ENCODE measurements around the gene KLHL28. TPM values are rescaled to one million over a fixed set of nuclear protein-coding genes. Genes with fewer than 3 reads are reported as not detected.

Gene KLHL28
- total and polyA plus RNA-seq, 12 donors: 1.7 to 15.4 (median 12.8) TPM

DNA sequence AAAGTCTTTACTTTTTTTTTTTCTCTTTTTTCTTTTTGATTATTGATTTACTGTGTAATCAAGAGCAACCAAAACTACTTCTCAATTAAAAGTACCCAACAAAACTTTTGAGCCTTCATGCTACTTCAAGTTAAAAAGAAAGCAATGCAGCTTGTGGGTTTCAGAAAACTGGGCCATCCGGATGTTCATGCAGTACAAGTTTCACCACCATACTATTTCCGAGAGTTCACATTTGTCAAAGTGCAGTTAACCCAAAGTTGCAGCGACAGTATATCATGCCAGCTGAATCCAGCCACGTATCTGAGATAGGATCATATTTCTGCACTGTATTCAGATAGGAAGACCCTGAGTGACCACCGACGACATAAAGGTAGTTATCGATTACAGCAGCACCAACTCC, 33.0 kb downstream of the KLHL28 start:
- ATAC-seq: no peak
- TF ChIP-seq, protein P1, sequence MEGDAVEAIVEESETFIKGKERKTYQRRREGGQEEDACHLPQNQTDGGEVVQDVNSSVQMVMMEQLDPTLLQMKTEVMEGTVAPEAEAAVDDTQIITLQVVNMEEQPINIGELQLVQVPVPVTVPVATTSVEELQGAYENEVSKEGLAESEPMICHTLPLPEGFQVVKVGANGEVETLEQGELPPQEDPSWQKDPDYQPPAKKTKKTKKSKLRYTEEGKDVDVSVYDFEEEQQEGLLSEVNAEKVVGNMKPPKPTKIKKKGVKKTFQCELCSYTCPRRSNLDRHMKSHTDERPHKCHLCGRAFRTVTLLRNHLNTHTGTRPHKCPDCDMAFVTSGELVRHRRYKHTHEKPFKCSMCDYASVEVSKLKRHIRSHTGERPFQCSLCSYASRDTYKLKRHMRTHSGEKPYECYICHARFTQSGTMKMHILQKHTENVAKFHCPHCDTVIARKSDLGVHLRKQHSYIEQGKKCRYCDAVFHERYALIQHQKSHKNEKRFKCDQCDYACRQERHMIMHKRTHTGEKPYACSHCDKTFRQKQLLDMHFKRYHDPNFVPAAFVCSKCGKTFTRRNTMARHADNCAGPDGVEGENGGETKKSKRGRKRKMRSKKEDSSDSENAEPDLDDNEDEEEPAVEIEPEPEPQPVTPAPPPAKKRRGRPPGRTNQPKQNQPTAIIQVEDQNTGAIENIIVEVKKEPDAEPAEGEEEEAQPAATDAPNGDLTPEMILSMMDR (IDR thresholded peaks at IDR 0.05): no peak
- Histone ChIP-seq H3K36me3 (peaks cover 0 to 58% (median 6%) of the 10 kb centered on the region in 9 donors), H3K27ac (no peak overlapping the region), H3K4me1 (no peaks in the 10 kb centered on the region), H3K27me3 (no peaks in the 10 kb centered on the region), H3K4me3 (no peak overlapping the region), H3K9me3 (no peaks in the 10 kb centered on the region)
- no peak for DNase-seq
- WGBS, 2 donors: 85 to 86% methylated on average over 7 of the region's 7 CpGs
- intact Hi-C loops (cut with DNase I): no loop called here

DNA sequence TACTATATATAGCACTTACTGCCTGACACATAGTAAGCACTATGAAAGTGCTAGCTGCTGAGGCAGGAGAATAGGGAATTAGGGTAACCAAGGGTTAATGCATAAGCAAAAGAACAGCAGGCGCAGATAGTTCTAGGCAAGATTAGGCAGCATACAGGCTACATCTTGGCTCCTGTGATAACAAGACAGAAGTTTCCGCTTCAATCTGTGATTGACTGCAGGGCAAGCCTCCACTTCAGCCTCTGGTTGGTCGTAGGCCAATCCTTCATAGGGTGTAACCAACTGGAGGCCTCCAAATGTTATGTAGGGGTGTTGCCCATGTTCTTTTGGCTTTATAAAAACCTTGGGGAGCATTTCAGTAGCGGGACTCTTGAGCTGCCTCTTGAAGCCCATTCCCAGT, 46.9 kb downstream of the KLHL28 start:
- peaks cover 0 to 34% (median 0%) of the 10 kb centered on the region in 7 donors for H3K27me3 ChIP-seq
- peaks cover 0 to 22% (median 7%) of the 10 kb centered on the region in 9 donors for H3K4me1 ChIP-seq
- H3K4me3 ChIP-seq: peak overlapping the region in 1 of 10 donors; percentile 5
- TF ChIP-seq, protein P1 (IDR thresholded peaks at IDR 0.05): no peak
- WGBS, 2 donors: 17 to 21% methylated on average over 4 of the region's 4 CpGs
- DNase-seq (peak in 1 of 2 donors; percentile 44), ATAC-seq (peak; percentile 30 to 69 (median 56))
- intact Hi-C loops (cut with DNase I): loop anchor here in 9 of 10 donors (5.0 to 10.0 kb wide), 6 partner anchors 47 to 352 kb away; partner anchors contain the start of genes FKBP3 (in 3 of the 9), FANCM (in 2 of the 9), KLHL28 (in 1 of the 9) and TOGARAM1 (in 1 of the 9)
- H3K27ac ChIP-seq: no peak overlapping the region
- peaks cover 0 to 6% (median 0%) of the 10 kb centered on the region in 11 donors for H3K9me3 ChIP-seq
- H3K36me3 ChIP-seq: no peaks in the 10 kb centered on the region

DNA sequence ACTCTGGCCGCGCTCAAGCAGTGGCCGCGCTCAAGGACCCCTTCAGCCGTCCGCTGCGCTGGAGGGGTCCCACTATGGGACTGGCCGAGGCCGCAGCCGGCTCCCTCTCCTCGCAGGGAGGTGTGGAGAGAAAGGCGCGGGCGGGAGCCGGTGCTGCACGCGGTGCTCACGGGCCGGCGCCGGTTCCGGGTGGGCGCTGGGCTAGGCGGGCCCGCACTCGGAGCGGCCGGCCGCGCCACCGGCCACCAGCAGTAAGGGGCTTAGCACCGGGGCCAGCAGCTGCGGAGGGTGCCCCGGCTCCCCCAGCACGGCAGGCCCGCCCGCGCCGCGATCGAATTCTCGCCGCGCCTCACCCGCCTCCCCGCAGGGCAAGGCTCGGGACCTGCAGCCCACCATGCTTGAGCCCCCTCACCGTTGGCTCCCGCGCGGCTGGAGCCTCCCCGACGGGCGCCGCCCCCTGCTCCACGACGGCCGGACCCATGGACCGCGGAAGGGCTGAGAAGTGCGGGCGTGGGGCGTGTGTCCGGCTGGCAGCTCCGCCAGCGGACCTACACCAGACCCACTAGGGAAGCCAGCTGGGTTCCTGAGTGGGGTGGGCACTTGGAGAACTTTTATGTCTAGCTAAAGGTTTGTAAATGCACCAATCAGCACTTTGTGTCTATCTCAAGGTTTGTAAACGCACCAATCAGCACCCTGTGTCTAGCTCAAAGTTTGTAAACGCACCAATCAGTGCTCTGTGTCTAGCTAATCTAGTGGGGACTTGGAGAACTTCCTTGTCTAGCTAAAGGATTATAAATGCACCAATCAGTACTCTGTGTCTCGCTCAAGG, 49.5 kb downstream of the KLHL28 start:
- ATAC-seq: peak; percentile 34 to 75 (median 52)
- Histone ChIP-seq H3K4me3 (peak overlapping the region; percentile 33 to 66 (median 57)), H3K9me3 (peaks cover 0 to 6% (median 0%) of the 10 kb centered on the region in 11 donors), H3K4me1 (peaks cover 0 to 22% (median 7%) of the 10 kb centered on the region in 9 donors), H3K27me3 (peaks cover 0 to 38% (median 0%) of the 10 kb centered on the region in 7 donors), H3K27ac (peak overlapping the region in 1 of 10 donors; percentile 40), H3K36me3 (no peaks in the 10 kb centered on the region)
- TF ChIP-seq, protein P1 (IDR thresholded peaks at IDR 0.05): no peak
- peak; percentile 20 for DNase-seq
- 14 to 16% methylated on average over 56 to 67 of the region's 69 CpGs for WGBS, 2 donors
- intact Hi-C loops (cut with DNase I): loop anchor here in 9 of 10 donors (2.0 to 10.0 kb wide), 7 partner anchors 50 to 355 kb away; partner anchors contain the start of genes FKBP3 (in 3 of the 9), FANCM (in 2 of the 9), KLHL28 (in 1 of the 9) and TOGARAM1 (in 1 of the 9)

DNA sequence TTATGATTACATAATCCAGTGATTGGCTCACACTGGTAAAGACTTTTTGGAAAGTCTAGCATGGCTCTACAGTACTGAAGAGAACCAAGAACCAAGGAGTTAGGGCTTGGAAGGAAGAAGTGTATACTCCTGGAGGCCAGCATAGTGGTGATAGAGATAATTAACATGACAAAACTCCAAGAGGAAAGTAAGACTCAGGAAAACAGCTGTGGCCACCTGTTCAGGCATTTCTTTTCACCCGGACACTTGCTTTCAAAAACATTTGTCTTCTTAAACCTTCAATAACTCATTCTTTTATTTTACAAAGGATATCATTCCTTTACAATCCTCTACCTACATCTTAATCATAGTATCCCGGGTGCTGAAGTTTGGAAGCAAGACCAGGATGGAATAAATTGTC, 50.9 kb downstream of the KLHL28 start:
- TF ChIP-seq, protein P1 (IDR thresholded peaks at IDR 0.05): no peak
- Histone ChIP-seq H3K4me1 (peaks cover 0 to 22% (median 7%) of the 10 kb centered on the region in 9 donors), H3K27me3 (peaks cover 0 to 38% (median 0%) of the 10 kb centered on the region in 7 donors), H3K27ac (no peak overlapping the region), H3K9me3 (peaks cover 0 to 6% (median 0%) of the 10 kb centered on the region in 11 donors), H3K36me3 (peaks cover 0 to 13% (median 5%) of the 10 kb centered on the region in 9 donors), H3K4me3 (no peak overlapping the region)
- ATAC-seq (no peak), DNase-seq (no peak)
- WGBS, 2 donors: 82 to 83% methylated on average over 2 of the region's 2 CpGs
- intact Hi-C loops (cut with DNase I): loop anchor here in 9 of 10 donors (5.0 to 10.0 kb wide), 6 partner anchors 51 to 356 kb away; partner anchors contain the start of genes FKBP3 (in 3 of the 9), FANCM (in 2 of the 9), KLHL28 (in 1 of the 9) and TOGARAM1 (in 1 of the 9)
